Hippocampal formation (tissue), 2 donors: Measurements from ENCODE around the gene ZBTB43.
"Not testable (repeated sequence)": the region's sequence is repeated elsewhere in the genome, so short reads cannot be mapped to it uniquely, and the experiment has no call there.

Source experiments
- DNase-seq, 2 donors: peaks; one replicate each; lab custom pipeline; 2025; lab: John Stamatoyannopoulos, UW

ZBTB43 gene

DNA sequence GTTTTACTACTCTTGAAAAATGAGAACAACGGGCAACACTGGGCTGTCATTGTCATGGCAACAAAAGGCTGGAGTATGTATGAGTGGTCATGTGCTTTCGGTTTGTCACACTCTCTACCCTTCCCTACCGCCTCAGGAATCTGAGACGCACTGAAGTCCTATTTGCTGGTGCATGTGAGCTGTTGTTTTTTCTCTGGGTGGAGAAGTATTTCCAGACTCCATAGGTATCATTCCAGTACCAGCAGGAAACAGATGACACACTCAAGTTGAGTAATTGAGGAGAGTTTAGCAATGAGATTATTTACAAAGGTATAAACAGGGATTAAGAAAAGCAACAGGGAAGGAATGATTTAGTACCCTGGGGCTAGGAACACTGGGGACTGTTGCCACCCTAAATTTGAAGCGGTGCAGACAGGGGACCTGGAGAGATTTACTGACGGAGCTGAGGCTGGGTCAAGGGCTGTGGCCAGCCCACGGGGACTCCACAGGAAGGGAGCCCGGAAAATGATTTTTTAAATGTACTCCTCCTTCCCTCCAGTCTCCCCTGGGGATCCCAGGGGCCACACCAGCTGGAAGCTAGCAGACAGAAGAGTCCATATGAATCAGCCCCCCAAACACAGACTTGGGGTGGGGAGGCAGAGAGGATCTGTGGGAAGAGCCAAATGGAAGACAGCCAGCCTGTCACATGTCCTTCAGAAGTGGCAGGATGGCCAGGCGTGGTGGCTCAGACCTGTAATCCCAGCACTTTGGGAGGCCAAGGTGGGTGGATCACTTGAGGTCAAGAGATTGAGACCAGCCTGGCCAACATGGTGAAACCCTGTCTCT, 13.2 kb upstream of the ZBTB43 start:
- no peak for DNase-seq

DNA sequence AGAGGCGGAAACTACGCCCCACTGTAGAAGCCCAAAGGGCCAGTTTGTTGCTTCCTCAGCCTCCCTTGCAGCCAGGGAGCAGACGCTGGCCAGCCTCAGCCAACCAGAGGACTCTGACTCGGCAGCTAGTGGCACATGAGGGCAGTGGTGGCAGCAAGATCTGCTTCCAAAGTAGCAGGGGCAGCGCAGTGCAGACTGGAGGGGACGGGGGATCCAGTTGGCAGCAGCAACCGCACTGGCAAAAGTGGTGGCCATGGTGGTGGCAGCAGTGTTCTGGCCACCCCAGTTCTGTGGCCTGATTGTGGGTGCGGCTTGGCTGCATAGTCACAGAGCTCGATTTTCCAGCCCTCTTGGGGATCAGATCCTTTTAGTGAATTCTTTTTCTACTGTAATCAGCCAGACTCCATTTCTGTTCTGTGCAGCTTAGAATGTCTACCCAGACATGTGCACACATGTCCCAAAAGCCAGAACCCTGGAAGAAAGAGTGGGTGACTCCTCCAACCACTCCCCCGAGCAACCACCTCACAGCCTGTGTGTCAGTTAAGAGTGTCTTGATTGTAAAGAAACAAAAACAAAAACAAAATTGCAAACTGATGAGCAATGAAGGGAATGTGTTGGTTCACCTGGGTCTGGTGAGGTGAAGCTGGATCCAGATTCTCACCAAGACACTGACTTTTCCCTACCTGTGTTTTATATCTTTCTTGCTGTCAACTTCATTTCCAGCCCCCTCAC, 11.0 kb upstream of the ZBTB43 start:
- DNase-seq = no peak

DNA sequence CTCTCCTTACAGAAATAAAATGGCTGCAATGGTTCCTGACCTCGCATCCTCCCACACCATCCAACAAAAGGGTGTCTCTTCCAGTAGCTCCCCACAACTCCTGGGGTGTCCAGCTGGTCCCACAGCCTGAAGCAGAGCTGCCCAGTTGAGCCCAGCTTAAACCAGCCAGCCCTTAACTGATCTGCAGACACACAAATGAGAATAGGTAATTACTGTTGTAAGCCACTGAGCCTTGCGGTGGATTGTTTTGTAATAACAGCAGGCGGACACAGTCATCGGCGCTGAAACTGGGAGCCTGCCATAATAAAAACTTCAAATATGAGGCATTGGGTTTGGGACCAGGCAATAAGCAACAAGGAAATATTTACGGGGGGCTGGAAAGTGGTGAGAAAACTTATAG, 10.4 kb upstream of the ZBTB43 start:
- no peak for DNase-seq

DNA sequence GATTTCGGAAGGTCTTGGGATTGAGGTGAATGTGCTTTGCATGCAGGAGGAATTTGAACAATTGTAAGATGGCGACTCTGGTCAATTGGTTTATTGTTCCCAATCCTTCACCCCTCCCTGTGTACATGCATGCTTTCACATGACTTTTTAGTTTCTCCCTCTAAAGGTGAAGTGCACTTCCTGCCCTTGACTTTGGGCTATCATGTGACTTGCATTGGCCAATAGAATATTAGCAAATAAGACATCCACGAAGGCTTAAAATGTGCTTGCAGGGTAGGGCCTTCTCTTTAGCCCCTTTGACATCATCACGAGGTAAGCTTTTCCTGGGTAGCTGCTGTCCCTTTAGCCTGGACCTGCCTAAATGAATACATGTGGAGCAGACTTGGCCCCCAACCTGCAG, 8.1 kb upstream of the ZBTB43 start:
- no peak for DNase-seq

DNA sequence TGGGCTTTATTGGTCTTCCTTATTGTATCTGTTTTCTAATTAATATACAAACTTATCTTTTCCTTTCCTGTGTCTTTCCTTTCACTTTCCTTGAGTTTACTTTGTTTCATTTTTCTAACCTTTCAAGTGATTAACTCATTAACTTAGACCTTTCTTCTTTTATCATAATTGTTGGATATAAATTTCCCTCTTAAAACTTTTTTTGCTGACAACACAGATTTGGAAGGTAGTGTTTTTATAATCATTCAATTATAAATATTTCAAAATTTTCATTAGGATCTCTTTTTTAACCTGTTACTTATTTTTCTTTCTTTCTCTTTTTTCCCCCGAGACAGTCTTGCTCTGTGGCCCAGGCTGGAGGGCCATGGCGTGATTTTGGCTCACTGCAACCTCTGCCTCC, 6.9 kb upstream of the ZBTB43 start:
- DNase-seq = no peak

DNA sequence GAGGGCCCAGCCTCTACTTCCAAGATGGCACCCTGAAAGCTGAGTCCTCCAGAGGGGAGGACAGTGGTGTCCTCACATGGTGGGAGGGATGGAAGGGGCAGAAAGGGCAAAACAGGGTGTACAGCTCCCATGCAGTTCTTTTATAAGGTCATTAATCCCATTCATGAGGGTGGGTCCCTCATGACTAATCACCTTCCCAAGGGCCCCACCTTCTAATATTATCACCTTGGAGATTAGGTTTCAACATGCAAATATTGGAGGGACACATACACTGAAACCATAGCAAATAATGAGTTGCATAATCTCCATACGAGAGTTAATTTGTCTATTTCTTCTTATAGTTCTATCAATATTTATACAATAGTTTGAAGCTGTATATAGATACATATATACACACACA, 5.8 kb upstream of the ZBTB43 start:
- DNase-seq = no peak

DNA sequence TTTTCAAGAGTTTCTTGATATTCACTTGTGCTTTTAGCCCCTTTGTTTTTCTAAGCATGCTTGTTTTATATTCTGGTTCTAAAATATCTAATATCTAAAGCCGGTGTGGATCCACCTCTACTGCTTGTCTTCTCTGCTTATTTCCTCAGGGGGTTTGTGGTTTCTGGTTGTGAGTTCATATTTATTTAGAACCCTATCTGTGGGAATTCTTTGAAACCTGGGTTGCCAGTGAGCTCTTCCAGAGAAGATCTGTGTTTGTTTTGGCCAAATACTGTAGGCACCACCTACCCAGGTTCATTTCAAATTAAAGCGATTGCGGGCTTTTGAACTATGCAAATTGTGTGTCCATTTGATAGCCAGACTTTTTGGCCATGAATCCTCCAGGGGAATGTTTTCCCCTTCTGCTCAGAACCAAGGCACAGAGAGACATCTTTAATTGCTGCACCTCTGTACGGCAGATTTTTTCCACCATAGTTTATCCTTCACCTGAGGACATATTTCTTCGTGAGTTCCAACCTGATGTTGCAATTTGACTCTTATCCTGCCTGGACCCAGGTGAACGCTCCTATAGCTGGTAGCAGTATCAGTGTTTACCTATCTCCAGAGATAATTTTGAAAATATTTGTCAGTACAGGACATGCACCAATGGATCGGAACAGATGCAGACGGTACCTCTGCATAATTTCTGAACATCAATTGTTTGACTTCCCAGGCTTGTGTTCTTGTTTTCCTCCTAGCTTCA, 2.4 kb upstream of the ZBTB43 start:
- DNase-seq = no peak

DNA sequence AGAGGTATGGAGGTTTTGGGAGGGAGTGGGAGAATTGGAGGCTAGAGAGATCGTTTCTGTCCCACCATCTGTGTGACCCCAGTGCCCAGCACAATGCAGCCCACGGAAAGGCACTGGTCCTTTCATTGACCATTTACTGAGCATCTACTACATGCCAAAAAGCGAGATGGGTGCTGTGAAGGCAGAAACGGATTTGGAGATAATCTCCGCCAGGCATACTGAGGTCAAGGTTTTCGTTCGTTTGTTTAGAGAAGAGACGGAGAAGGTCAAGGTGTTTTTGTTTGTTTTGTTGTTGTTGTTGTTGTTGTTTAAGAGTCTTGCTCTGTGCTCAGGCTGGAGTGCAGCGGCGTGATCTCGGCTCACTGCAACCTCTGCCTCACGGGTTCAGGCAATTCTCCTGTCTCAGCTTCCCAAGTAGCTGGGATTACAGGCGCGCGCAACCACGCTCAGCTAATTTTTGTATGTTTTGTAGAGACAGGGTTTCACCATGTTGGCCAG, 593 bp upstream of the ZBTB43 start:
- DNase-seq = no peak

DNA sequence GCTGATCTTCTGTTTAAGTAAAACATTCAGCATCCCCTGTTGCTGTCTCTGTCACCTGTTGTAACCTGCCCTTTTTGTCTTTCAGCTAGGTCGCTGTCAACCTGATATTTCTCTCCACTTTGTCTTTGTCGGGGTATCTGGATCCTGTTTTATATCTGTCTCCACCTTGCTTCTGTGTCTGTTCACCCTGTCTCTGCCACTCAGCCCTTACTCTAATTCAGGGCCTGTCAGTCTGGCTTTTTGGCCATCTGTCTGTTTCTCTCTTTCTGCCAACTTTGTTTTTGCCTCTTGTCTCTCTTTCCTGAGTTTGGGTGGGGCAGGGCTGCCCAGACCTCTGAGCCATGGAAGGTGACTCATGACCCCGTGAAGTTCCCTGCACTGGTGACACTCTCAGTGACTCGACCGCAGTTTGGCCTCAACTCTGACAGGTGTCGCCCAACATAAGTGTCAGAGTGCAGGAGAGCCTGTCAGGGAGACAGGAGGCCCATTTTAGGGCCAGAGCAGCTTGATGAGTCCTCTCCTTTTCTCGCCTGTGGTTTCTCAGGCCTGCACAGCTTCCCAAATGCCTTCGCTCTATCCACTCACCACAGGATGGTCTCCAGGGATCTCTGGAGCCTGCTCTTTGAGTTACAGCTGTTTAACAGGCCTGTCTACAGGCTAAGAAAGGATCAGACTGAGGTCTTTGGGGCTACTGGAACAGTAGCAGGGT, 868 bp downstream of the ZBTB43 start:
- DNase-seq = no peak

DNA sequence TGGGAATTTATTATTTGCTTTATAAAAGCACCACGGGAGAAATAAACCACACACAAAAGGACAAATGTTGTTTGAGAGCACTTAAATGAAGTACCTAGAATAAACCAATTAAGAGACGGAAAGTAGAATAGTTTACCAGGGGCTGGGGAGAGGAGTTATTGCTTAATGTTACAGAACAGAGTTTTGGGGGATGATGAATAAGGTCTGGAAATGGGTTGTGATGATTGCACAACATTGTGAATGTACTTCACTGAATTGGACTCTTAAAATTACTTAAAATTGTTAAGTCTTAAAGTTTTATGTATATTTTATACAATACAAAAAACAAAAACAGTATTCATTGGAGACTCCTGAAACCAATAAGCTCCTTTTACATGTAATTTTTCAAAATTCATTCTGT, 1.5 kb downstream of the ZBTB43 start:
- no peak for DNase-seq

DNA sequence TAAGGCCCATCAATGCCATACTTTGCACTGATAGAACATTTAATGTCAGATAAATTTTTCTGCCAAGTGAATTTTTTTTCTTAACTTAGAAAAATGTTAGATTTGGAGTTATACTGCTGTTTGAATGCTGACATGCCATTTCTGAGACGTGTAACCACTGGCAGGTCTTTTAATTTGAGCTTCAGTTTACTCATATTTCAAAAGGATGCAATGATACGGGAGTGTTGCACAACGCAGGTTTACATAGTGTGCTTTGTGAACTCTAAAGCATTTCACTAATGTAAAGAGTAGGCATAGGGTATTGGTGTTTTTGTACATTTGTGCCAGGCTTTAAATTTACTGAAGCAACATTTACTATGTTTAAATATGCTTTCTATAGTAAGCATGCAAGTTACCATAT, 4.2 kb downstream of the ZBTB43 start:
- no peak for DNase-seq

DNA sequence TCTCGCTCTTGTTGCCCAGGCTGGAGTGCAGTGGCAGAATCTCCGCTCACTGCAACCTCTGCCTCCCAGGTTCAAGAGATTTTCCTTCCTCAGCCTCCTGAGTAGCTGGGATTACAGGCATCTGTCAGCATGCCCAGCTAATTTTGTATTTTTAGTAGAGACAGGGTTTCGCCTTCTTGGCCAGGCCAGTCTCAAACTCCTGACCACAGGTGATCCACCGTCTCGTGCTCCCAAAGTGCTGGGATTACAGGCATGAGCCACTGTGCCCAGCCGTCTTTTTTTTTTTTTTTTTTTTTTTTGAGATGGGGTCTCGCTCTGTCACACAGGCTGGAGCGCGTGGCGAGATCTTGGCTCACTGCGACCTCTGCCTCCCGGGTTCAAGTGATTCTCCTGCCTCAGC, 5.4 kb downstream of the ZBTB43 start:
- DNase-seq = not testable (repeated sequence)

DNA sequence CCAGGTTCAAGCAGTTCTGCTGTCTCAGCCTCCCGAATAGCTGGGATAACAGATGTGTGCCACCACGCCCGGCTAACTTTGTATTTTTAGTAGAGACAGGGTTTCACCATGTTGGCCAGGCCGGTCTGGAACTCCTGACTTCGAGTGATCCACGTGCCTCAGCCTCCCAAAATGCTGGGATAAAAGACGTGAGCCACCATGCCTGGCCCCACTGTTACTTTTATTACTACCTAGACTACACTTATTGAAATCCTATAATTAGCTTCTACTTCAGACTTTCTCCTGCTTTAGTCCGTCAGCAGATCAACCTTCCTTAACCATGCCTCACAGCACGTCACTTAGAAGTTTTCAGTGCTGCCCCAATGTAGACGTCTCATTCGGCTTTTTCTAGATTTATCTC, 8.2 kb downstream of the ZBTB43 start:
- DNase-seq = no peak

DNA sequence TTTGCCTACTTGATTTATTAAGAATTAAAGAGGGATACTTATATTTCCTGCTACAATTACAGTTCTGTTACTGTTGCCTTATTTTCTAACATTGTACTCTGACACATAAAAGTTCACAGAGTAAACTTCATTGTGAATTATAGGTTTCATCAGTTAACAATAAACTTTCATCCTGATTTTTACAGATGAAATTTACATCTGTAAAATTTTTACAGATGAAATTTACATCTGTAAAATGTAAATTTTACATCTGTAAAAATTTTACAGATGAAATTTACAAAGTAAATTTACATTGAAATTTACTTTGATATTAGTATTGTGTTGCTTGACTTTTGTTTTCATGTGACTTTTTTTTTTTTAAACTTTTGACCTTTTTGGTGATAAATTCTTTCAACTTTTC, 9.3 kb downstream of the ZBTB43 start:
- DNase-seq = no peak

DNA sequence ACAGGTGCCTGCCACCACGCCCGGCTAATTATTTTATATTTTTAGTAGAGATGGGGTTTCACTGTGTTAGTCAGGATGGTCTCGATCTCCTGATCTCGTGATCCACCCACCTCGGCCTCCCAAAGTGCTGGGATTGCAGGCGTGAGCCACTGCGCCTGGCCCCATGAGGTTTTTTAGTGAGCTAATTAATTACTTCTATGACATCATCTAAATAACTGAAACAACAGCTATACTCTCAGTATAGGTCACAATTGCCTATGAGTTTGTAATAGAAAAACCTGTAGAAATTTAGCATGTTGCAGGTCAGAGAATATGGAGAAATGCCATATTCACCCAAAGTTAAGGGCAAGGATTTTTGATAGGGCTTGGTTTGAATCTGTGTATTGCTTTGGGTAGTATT, 12.8 kb downstream of the ZBTB43 start:
- not testable (repeated sequence) for DNase-seq

DNA sequence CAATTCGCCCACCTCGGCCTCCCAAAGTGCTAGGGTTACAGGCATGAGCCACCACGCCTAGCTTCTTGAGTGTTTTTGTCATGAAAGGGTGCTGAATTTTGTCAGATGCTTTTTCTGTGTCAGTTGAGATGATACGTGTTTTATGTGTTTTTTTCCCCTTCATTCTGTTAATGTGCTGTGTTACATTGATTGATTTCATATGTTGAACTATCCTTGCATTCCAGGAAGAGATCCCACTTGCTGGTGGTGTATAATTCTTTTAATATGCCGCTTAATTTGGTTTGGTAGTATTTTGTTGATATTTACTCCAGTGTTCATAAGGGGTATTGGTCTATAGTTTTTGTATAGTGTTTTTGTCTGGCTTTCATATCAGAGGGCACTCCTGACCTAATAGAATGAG, 13.6 kb downstream of the ZBTB43 start:
- DNase-seq = no peak

DNA sequence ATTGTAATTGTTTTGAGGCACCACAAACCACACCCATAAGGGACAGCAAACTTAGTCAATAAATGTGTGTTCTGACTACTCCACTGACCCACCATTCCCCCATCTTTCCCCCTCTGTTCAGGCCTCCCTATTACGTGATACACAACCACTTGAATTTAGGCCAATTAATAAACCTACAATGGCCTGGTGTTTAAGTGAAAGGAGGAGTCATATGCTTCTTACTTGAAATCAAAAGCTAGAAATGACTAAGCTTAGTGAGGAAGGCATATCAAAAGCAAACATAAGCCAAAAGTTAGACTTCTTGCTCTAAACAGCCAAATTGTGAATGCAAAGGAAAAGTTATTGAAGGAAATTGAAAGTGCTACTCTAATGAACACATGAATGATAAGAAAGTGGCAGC, 14.6 kb downstream of the ZBTB43 start:
- no peak for DNase-seq

DNA sequence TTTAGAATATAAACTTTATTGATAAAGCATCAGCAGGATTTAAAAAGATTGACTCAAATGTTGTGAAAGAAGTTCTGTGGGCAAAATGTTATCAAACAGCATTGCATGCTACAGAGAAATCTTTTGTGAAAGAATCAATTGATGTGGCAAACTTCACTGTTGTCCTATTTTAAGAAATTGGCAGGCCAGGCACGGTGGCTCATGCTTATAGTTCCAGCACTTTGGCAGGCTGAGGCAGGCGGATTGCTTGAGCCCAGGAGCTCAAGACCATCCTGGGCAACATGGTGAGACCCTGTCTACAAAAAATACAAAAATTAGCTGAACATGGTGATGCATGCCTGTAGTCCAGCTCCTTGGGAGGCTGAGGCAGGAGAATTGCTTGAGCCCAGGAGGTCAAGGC, 17.4 kb downstream of the ZBTB43 start:
- peak in 1 of 2 donors; percentile 61 for DNase-seq

DNA sequence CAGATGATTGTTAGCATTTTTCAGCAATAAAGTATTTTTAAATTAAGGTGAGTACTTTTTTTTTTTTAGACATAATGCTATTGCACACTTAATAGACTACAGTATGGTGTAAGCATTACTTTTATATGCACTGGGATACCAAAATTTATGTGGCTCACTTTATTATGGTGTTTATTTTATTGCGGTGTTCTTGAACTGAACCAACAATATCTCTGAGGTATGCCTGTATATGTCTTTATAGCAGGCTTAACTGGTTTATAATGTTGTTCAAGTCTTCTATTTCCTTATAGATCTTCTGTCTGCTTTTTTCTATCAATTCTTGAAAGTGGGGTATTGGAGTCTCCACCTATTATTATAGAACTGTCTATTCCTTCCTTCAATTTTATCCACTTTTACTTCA, 18.0 kb downstream of the ZBTB43 start:
- DNase-seq = no peak

DNA sequence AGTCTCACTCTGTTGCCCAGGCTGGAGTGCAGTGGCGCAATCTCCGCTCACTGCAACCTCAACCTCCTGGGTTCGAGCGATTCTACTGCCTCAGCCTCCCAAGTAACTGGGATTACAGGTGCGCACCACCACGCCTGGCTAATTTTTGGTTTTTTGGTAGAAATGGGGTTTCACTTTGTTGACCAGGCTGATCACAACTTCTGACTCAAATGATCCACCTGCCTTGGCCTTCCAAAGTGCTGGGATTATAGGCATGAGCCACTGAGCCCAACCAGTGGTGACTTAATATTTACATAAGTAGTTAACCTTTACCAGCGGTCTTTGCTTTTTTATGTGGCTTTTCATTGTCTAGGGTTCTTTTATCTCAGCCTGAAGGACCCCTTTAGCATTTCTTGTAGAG, 19.2 kb downstream of the ZBTB43 start:
- DNase-seq = not testable (repeated sequence)

DNA sequence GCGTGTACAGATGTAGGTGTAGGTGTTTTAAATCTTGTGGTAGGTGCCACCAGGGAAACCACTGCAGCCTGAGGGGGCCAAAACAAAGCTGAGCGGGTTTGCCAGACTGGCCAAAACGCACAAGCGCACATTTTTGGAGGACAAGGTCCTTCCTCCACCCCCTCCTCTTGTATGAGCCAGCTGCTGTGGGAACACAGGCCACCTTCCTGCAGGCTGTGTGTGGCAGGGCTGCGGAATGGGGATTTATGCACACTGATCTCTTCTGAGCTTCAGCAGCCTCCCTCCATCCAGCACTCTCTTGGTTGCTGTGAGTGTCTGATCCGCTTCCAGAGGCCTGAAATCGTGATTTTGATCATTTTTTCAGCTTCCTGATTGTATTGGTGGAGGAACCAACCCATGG, 22.4 kb downstream of the ZBTB43 start:
- no peak for DNase-seq

DNA sequence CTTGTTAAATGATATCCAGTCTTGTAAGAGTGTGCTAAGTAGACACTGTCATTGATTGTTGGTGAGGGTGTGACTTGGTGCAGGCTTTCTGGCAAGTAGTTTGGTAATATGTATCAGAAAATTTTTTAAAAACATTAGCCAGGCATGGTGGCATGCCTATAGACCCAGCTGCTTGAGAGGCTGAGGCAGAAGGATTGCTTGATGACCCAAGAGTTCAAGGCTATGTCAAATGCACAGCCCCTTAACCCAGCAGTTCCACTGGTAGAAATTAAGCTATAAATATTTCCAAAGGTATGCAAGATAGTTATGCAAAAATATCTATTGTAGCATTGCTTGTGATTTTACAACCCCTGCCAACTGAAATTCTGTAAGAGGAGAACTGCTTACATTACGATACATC, 24.2 kb downstream of the ZBTB43 start:
- no peak for DNase-seq
